GM03348 (cell line): ENCODE results near the gene PCDHGA12.
"Not testable (repeated sequence)": the region's sequence is repeated elsewhere in the genome, so short reads cannot be mapped to it uniquely, and the experiment has no call there.

Source experiments
- DNase-seq: peaks from one replicate; pipeline ENCODE4 v3.0.0; 2012; ENCODE audit warnings: low spot score

PCDHGA12 gene

GRCh38 chr5:141430332-141431113, at the start of gene PCDHGA12:
Gene PCDHGA12, plus strand, starts transcription at chr5:141430507. Its CDS starts 253 bp downstream, at chr5:141430760.
- DNase-seq: peak; percentile 92

DNA sequence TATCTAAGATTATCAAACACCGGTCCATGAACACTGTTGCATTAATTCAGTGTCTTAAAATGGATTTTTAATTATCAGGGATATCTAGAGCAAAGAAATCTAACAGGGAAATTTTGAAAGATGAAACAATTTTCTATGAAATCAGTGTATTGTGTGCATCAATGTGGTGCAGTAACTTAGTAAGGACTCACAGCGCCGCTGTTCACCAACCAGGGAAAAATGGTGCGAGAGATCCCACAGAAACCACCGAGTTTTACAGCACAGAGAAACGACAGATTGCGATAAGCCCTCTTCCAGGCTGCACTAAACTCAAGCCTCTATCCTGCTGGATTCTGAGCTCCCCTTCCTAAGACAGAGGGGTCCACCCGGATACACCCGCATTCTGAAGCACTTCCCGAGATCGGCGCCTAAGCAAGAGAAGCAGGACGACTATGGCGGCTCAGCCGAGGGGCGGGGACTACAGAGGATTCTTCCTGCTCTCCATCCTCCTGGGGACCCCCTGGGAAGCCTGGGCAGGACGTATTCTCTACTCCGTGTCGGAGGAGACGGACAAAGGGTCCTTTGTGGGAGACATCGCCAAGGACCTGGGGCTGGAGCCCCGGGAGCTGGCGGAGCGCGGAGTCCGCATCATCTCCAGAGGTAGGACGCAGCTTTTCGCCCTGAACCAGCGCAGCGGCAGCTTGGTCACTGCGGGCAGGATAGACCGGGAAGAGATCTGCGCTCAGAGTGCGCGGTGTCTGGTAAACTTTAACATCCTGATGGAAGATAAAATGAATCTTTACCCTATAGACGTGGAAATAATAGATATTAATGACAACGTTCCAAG, 47.6 kb upstream of the PCDHGA12 start, which contains the start of gene PCDHGA7:
PCDHGA7 (plus strand) TSS at position 274 of the 826 bp plus-strand sequence; CDS start at position 432, 158 bp downstream.
- peak; percentile 53 for DNase-seq

- no peak for DNase-seq
Measured at GRCh38 chr5:141383345-141383744, 47.0 kb upstream of the PCDHGA12 start.

DNA sequence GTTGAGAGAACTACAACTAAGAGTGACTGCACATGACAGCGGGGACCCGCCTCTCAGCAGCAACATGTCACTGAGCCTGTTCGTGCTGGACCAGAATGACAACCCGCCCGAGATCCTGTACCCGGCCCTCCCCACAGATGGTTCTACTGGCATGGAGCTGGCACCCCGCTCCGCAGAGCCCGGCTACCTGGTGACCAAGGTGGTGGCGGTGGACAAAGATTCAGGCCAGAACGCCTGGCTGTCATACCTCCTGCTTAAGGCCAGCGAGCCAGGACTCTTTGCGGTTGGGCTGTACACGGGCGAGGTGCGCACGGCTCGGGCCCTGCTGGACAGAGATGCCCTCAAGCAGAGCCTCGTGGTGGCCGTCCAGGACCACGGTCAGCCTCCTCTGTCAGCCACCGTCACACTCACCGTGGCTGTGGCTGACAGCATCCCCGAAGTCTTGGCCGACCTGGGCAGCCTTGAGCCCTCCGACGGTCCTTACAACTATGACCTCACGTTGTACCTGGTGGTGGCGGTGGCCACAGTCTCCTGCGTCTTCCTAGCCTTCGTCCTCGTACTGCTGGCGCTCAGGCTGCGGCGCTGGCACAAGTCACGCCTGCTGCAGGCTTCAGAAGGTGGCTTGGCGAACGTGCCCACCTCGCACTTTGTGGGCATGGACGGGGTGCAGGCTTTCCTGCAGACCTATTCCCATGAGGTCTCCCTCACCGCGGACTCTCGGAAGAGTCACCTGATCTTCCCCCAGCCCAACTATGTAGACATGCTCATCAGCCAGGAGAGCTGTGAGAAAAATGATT, 45.6 kb upstream of the PCDHGA12 start:
- no peak for DNase-seq

DNA sequence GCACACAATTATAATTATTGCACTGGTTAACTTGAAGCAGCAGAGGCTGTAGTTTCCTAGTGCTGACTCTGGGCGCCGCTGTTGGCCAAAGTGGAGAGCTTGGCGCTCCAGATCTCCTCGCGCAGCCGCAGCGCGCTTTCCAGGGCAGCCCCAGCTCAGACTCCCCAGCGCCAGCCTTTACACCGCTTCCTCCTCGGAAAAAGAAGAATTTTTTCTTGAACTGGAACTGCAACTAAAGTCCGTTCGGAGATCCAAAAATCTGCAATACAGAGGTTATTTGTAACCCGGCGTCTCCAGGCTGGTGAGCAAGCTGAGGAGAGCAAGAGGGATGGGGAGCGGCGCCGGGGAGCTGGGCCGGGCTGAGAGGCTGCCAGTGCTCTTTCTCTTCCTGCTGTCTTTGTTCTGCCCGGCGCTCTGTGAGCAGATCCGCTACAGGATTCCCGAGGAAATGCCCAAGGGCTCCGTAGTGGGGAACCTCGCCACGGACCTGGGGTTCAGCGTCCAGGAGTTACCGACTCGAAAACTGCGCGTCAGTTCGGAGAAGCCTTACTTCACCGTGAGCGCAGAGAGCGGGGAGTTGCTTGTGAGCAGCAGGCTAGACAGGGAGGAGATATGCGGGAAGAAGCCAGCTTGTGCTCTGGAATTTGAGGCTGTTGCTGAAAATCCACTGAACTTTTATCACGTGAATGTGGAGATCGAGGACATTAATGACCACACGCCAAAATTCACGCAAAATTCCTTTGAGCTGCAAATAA, 42.6 kb upstream of the PCDHGA12 start, which contains the start of gene PCDHGB4:
PCDHGB4 (plus strand) TSS at position 142 of the 755 bp plus-strand sequence; CDS start at position 329, 187 bp downstream.
- peak; percentile 57 for DNase-seq

GRCh38 chr5:141388661-141389060, 41.6 kb upstream of the PCDHGA12 start:
- no peak for DNase-seq

DNA sequence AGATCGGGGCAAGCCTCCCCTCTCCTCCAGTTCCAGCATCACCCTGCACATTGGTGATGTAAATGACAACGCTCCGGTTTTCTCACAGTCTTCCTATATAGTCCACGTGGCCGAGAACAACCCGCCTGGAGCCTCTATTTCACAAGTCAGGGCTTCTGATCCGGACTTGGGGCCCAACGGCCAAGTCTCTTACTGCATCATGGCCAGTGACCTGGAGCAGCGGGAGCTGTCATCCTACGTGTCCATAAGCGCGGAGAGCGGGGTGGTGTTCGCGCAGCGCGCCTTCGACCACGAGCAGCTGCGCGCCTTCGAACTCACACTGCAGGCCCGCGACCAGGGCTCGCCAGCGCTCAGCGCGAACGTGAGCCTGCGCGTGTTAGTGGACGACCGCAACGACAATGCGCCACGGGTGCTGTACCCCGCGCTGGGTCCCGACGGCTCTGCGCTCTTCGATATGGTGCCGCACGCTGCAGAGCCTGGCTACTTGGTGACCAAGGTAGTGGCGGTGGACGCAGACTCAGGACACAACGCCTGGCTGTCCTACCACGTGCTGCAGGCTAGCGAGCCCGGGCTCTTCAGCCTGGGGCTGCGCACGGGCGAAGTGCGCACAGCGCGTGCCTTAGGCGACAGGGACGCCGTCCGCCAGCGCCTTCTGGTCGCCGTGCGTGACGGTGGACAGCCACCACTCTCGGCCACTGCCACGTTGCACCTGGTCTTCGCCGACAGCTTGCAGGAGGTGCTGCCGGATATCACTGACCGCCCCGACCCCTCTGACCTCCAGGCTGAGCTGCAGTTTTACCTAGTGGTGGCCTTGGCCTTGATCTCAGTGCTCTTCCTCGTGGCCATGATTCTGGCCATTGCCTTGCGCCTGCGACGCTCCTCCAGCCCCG, 40.9 kb upstream of the PCDHGA12 start:
- DNase-seq: no peak

DNA sequence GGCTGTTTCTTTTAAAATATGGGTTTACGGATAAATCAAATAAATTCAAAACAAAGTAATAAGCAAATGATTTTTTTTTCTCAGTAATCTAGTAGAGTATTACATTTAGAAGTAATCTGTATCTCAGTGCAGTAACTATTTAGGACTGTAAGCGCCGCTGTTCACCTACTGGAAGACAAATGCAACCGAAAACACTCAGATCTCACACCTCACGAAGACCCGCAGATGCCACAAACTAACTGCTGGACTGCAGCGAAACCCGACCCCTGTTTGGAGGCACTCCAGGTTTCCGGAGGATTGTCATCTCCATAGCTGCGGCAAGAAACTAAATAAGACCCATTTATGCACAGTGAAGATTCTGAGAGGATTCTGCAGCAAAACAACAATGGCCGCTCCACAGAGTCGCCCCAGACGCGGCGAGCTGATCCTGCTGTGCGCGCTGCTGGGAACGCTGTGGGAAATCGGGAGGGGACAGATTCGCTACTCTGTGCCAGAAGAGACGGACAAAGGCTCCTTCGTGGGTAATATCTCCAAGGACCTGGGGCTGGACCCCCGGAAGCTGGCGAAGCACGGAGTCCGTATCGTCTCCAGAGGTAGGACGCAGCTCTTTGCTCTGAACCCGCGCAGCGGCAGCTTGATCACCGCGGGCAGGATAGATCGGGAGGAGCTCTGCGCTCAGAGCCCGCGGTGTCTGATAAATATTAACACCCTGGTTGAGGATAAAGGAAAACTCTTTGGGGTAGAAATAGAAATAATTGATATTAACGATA, 37.7 kb upstream of the PCDHGA12 start, which contains the start of gene PCDHGA8:
PCDHGA8 (plus strand) TSS at position 205 of the 770 bp plus-strand sequence; CDS start at position 386, 181 bp downstream.
- DNase-seq: peak; percentile 15

GRCh38 chr5:141393267-141393666, 37.0 kb upstream of the PCDHGA12 start:
- no peak for DNase-seq

GRCh38 chr5:141394401-141395187, 35.7 kb upstream of the PCDHGA12 start:
- not testable (repeated sequence) for DNase-seq

GRCh38 chr5:141397756-141398551, 32.4 kb upstream of the PCDHGA12 start, which contains the start of gene PCDHGB5:
Gene PCDHGB5, plus strand, starts transcription at chr5:141397947. Its CDS starts 181 bp downstream, at chr5:141398128.
- DNase-seq: peak; percentile 39

DNA sequence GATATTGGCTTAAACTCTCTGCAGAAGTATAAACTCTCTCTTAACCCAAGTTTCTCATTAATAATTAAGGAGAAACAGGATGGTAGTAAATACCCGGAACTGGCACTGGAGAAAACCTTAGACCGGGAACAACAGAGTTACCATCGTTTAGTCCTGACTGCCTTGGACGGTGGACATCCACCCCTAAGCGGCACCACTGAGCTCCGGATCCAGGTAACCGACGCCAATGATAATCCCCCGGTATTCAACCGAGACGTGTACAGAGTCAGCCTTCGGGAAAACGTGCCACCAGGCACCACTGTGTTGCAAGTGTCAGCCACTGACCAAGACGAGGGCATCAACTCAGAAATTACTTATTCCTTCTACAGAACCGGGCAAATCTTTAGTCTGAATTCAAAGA, 31.7 kb upstream of the PCDHGA12 start:
- DNase-seq: no peak

- no peak for DNase-seq
Measured at GRCh38 chr5:141399555-141400258, 30.6 kb upstream of the PCDHGA12 start.

- peak; percentile 51 for DNase-seq
Measured at GRCh38 chr5:141402553-141403243, 27.6 kb upstream of the PCDHGA12 start, which contains the start of gene PCDHGA9. Gene PCDHGA9, plus strand, starts transcription at chr5:141402778. Its CDS starts 175 bp downstream, at chr5:141402953.

GRCh38 chr5:141403387-141403786, 26.9 kb upstream of the PCDHGA12 start:
- no peak for DNase-seq
